Tibial artery (tissue), 4 donors: ENCODE results near the gene MLLT3.
"Not testable (repeated sequence)": the region's sequence is repeated elsewhere in the genome, so short reads cannot be mapped to it uniquely, and the experiment has no call there.

Source experiments
- DNase-seq, 2 donors: peaks; one replicate each; pipeline ENCODE4 v3.0.0-alpha.2; 2019
- H3K27ac ChIP-seq, 2 donors: fragments of 200-600 bp; sonication (generic) in 1 of 2; 1 replicate in 1 of 2; 2 replicates in 1 of 2; pipeline ENCODE4 v1.5.1; 2018 to 2019; ENCODE audit warnings: mild to moderate bottlenecking in 1 of 2
- H3K27me3 ChIP-seq, 2 donors: fragments of 200-600 bp; sonication (generic) in 1 of 2; one replicate each; pipeline versions ENCODE4 v1.5.1 to v1.6.0; 2016 to 2019
- H3K36me3 ChIP-seq, 3 donors: fragments of 200-600 bp; sonication (generic) in 2 of 3; one replicate each; pipeline ENCODE4 v1.5.1; 2016 to 2019; ENCODE audit warnings: mild to moderate bottlenecking in 2 of 3
- H3K4me1 ChIP-seq, 4 donors: fragments of 200-600 bp; sonication (generic) in 2 of 4; 1 replicate in 3 of 4; 2 replicates in 1 of 4; pipeline ENCODE4 v1.5.1; 2016 to 2019
- H3K4me3 ChIP-seq, 2 donors: fragments of 200-600 bp; sonication (generic) in 1 of 2; 1 replicate in 1 of 2; 2 replicates in 1 of 2; pipeline ENCODE4 v1.5.1; 2018 to 2019; ENCODE audit warnings: mild to moderate bottlenecking in 2 of 2
- H3K9me3 ChIP-seq, 3 donors: fragments of 200-600 bp; sonication (generic) in 1 of 3; one replicate each; pipeline ENCODE4 v1.5.1; 2016 to 2019
- CTCF ChIP-seq, 2 experiments: fragments of 200-600 bp in 1 of 2; fragments of 450-650 bp in 1 of 2; IDR thresholded peaks; one replicate each; pipeline ENCODE4 v1.5.1; 2017 to 2019; ENCODE audit warnings: antibody characterized with exemption in 2 of 2, mild to moderate bottlenecking in 1 of 2, moderate library complexity in 1 of 2
- intact Hi-C: fragments of 100-400 bp; cut with DNase I; formaldehyde crosslinking; loops from one replicate; pipeline ENCODE4 v1.15.0; 2023; ENCODE audit warnings: low total_unique reads

The MLLT3 gene

GRCh38 chr9:20662156-20662555 lies 39.9 kb upstream of the MLLT3 start:
- Histone ChIP-seq H3K9me3 (no peaks in the 10 kb centered on the region), H3K27me3 (no peaks in the 10 kb centered on the region), H3K4me3 (no peak overlapping the region), H3K27ac (no peak overlapping the region), H3K36me3 (no peaks in the 10 kb centered on the region), H3K4me1 (no peaks in the 10 kb centered on the region)
- no peak for TF ChIP-seq CTCF (IDR thresholded peaks at IDR 0.05)
- intact Hi-C loops: no loop called here
- no peak for DNase-seq

- no peak for DNase-seq
- H3K9me3 ChIP-seq: no peaks in the 10 kb centered on the region
- no peak overlapping the region for H3K27ac ChIP-seq
- intact Hi-C loops: no loop called here
- no peak for TF ChIP-seq CTCF (IDR thresholded peaks at IDR 0.05)
- no peak overlapping the region for H3K4me3 ChIP-seq
- H3K36me3 ChIP-seq: no peaks in the 10 kb centered on the region
- no peaks in the 10 kb centered on the region for H3K4me1 ChIP-seq
- H3K27me3 ChIP-seq: no peaks in the 10 kb centered on the region
These were observed 37.2 kb upstream of the MLLT3 start for GRCh38 chr9:20659474-20659967.

GRCh38 chr9:20658677-20659473 lies 36.6 kb upstream of the MLLT3 start:
- H3K27me3 ChIP-seq: no peaks in the 10 kb centered on the region
- DNase-seq: no peak
- H3K27ac ChIP-seq: no peak overlapping the region
- no peak for TF ChIP-seq CTCF (IDR thresholded peaks at IDR 0.05)
- intact Hi-C loops: no loop called here
- no peaks in the 10 kb centered on the region for H3K36me3 ChIP-seq
- H3K9me3 ChIP-seq: no peaks in the 10 kb centered on the region
- no peaks in the 10 kb centered on the region for H3K4me1 ChIP-seq
- H3K4me3 ChIP-seq: peak overlapping the region; percentile 50 to 52

DNA sequence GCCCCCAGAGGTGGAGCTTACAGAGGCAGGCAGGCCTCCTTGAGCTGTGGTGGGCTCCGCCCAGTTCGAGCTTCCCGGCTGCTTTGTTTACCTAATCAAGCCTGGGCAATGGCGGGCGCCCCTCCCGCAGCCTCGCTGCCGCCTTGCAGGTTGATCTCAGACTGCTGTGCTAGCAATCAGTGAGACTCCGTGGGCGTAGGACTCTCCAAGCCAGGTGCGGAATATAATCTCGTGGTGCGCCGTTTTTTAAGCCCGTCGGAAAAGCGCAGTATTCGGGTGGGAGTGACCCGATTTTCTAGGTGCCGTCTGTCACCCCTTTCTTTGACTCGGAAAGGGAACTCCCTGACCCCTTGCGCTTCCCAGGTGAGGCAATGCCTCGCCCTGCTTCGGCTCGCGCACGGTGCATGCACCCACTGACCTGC lies 36.0 kb upstream of the MLLT3 start:
- intact Hi-C loops, H3K27ac ChIP-seq, H3K36me3 ChIP-seq, DNase-seq, H3K27me3 ChIP-seq, H3K4me1 ChIP-seq, H3K9me3 ChIP-seq: not testable (repeated sequence)
- peak overlapping the region; percentile 50 to 52 for H3K4me3 ChIP-seq

- Histone ChIP-seq H3K27ac (no peak overlapping the region), H3K4me1 (no peaks in the 10 kb centered on the region), H3K4me3 (no peak overlapping the region), H3K9me3 (no peaks in the 10 kb centered on the region), H3K36me3 (no peaks in the 10 kb centered on the region), H3K27me3 (no peaks in the 10 kb centered on the region)
- no peak for DNase-seq
- no peak for TF ChIP-seq CTCF (IDR thresholded peaks at IDR 0.05)
- intact Hi-C loops: no loop called here
These were observed 29.6 kb upstream of the MLLT3 start for GRCh38 chr9:20651939-20652338.

- Histone ChIP-seq H3K9me3 (no peaks in the 10 kb centered on the region), H3K4me3 (no peak overlapping the region), H3K36me3 (no peaks in the 10 kb centered on the region), H3K27me3 (no peaks in the 10 kb centered on the region), H3K4me1 (no peaks in the 10 kb centered on the region), H3K27ac (no peak overlapping the region)
- no peak for DNase-seq
- intact Hi-C loops: no loop called here
- no peak for TF ChIP-seq CTCF (IDR thresholded peaks at IDR 0.05)
These were observed 28.5 kb upstream of the MLLT3 start for GRCh38 chr9:20650750-20651299.
